HL-60 (cell line): ENCODE results near the gene ASB8.
A peak's percentile ranks its signal among the peaks of the same experiment; 100 is the strongest.

ENCODE experiments used
- GABPA ChIP-seq: IDR thresholded peaks from 2 replicates; pipeline ENCODE4 v1.6.1; 2012; ENCODE audit warnings: low read depth
- POLR2AphosphoS5 ChIP-seq: IDR thresholded peaks from 2 replicates; pipeline ENCODE4 v1.6.1; 2012; ENCODE audit warnings: low read depth
- REST ChIP-seq: IDR thresholded peaks from 2 replicates; pipeline ENCODE4 v1.6.1; 2012; ENCODE audit warnings: low read depth; ENCODE audit not compliant: insufficient replicate concordance
- SPI1 ChIP-seq: IDR thresholded peaks from 2 replicates; pipeline ENCODE4 v1.6.1; 2012; ENCODE audit warnings: low read depth, mild to moderate bottlenecking, borderline replicate concordance
- TF ChIP-seq, protein P1 (sequence below): IDR thresholded peaks from one replicate; pipeline ENCODE4 v1.5.1; 2011; ENCODE audit warnings: low read length, control low read depth, inconsistent platforms; ENCODE audit not compliant: insufficient read depth

DNA sequence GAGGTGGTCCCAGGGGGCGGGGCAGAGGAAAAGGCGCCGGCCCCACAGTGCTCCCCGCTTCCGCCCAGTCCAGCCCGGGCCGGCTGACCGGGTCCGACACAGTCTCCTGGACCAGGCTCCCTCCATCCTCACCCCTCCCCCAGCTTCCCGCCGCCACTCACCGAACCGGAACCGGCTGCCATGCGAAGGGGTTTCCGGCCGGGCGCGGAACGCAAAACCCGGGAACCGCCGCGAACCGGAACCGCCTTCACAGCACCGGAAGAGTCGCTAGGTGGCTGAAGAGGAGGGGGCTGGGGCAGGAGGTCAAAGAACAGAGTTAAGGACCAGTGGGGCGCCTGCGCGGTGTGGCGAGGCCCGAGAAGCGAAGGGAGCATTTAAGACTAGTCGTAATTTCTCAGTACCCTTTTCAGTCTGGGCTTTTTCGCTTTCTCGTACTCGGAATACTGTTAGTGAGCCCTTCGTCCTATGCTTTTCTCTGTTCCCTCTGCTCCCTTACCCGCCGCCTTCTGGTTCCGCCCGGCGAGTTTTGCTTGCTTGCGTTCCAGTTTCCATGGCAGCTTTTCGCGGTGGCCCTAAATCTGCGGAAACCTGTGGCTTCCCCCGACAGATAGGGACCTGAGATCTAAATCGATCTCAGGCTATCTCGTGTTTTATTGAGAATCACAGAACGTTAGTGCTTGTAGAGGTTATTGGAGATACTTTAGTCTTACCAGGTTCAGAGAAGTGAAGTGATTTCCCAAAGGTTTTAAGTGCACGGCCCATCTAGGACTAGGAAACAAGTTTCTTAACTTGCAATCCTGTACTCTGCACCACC, 51.2 kb downstream of the ASB8 start, which contains the start of gene SENP1:
- TF ChIP-seq, protein P1, sequence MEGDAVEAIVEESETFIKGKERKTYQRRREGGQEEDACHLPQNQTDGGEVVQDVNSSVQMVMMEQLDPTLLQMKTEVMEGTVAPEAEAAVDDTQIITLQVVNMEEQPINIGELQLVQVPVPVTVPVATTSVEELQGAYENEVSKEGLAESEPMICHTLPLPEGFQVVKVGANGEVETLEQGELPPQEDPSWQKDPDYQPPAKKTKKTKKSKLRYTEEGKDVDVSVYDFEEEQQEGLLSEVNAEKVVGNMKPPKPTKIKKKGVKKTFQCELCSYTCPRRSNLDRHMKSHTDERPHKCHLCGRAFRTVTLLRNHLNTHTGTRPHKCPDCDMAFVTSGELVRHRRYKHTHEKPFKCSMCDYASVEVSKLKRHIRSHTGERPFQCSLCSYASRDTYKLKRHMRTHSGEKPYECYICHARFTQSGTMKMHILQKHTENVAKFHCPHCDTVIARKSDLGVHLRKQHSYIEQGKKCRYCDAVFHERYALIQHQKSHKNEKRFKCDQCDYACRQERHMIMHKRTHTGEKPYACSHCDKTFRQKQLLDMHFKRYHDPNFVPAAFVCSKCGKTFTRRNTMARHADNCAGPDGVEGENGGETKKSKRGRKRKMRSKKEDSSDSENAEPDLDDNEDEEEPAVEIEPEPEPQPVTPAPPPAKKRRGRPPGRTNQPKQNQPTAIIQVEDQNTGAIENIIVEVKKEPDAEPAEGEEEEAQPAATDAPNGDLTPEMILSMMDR = no peak
- TF ChIP-seq GABPA = peak; percentile 94
- no peak for TF ChIP-seq REST
- peak; percentile 32; the same call in 1 of the 2 replicates for TF ChIP-seq SPI1
- TF ChIP-seq POLR2AphosphoS5 = peak; percentile 69
